SK-N-MC (cell line): ENCODE results near the gene SWT1.
"Not testable (repeated sequence)": the region's sequence is repeated elsewhere in the genome, so short reads cannot be mapped to it uniquely, and the experiment has no call there.

Experiments
- DNase-seq: peaks from one replicate; pipeline ENCODE4 v3.0.0-alpha.2; 2011; ENCODE audit warnings: low read depth, low spot score
- H3K27ac ChIP-seq: fragments of 200-600 bp; sonication (generic); 2 replicates; pipeline ENCODE4 v1.5.1; 2016; ENCODE audit warnings: mixed run types
- H3K36me3 ChIP-seq: fragments of 200-600 bp; sonication (generic); 2 replicates; pipeline ENCODE4 v1.6.1; 2017; ENCODE audit warnings: antibody characterized with exemption, low read length, mixed read lengths; ENCODE audit not compliant: insufficient read depth
- H3K4me3 ChIP-seq: fragments of 200-600 bp; sonication (generic); 2 replicates; pipeline ENCODE4 v1.5.1; 2016
- H3K9ac ChIP-seq: fragments of 200-600 bp; sonication (generic); 2 replicates; pipeline ENCODE4 v1.8.0; 2017; ENCODE audit warnings: mixed run types, mixed read lengths; ENCODE audit not compliant: insufficient read length
- H3K9me3 ChIP-seq: fragments of 200-600 bp; sonication (generic); 2 replicates; pipeline ENCODE4 v1.6.1; 2017; ENCODE audit warnings: low read depth, mild to moderate bottlenecking, antibody characterized with exemption, low read length, moderate library complexity, mixed read lengths
- EZH2 ChIP-seq: fragments of 200-600 bp; sonication (generic); IDR thresholded peaks from one replicate; pipeline ENCODE4 v1.6.1; 2017; ENCODE audit warnings: antibody characterized with exemption
- FOXP2 ChIP-seq: optimal IDR thresholded peaks from 2 replicates; pipeline ENCODE3; 2011; ENCODE audit warnings: mild to moderate bottlenecking, moderate library complexity; ENCODE audit not compliant: insufficient read depth; ENCODE audit errors: extremely low read length, control extremely low read depth
- POLR2AphosphoS5 ChIP-seq: IDR thresholded peaks from 2 replicates; pipeline ENCODE4 v1.6.1; 2012; ENCODE audit warnings: mild to moderate bottlenecking, low read depth, low read length, borderline replicate concordance

The SWT1 gene

GRCh38 chr1:185159966-185160365, 3.0 kb downstream of the SWT1 start:
- H3K27ac ChIP-seq, result no peak overlapping the region
- H3K4me3 ChIP-seq, result no peak overlapping the region
- no peaks in the 10 kb centered on the region; the same call in 1 of the 2 replicates for H3K36me3 ChIP-seq
- H3K9ac ChIP-seq, result no peak overlapping the region
- TF ChIP-seq FOXP2 (no peak), POLR2AphosphoS5 (no peak), EZH2 (no peak)
- H3K9me3 ChIP-seq, result no peaks in the 10 kb centered on the region
- DNase-seq, result no peak

GRCh38 chr1:185162491-185162890, 5.5 kb downstream of the SWT1 start:
- Histone ChIP-seq H3K27ac (no peak overlapping the region), H3K4me3 (no peak overlapping the region), H3K9ac (no peak overlapping the region), H3K9me3 (no peaks in the 10 kb centered on the region), H3K36me3 (peaks cover 3% of the 10 kb centered on the region)
- TF ChIP-seq EZH2, result no peak
- TF ChIP-seq POLR2AphosphoS5, result no peak
- no peak for TF ChIP-seq FOXP2
- no peak for DNase-seq

GRCh38 chr1:185166106-185166505, 9.1 kb downstream of the SWT1 start:
- no peak overlapping the region for H3K9ac ChIP-seq
- H3K27ac ChIP-seq, result peak overlapping the region; percentile 48; the same call in 1 of the 2 replicates
- peaks cover 3% of the 10 kb centered on the region for H3K36me3 ChIP-seq
- H3K4me3 ChIP-seq, result no peak overlapping the region
- TF ChIP-seq POLR2AphosphoS5, result no peak
- no peak for TF ChIP-seq EZH2
- no peak for TF ChIP-seq FOXP2
- DNase-seq, result no peak
- H3K9me3 ChIP-seq, result no peaks in the 10 kb centered on the region

DNA sequence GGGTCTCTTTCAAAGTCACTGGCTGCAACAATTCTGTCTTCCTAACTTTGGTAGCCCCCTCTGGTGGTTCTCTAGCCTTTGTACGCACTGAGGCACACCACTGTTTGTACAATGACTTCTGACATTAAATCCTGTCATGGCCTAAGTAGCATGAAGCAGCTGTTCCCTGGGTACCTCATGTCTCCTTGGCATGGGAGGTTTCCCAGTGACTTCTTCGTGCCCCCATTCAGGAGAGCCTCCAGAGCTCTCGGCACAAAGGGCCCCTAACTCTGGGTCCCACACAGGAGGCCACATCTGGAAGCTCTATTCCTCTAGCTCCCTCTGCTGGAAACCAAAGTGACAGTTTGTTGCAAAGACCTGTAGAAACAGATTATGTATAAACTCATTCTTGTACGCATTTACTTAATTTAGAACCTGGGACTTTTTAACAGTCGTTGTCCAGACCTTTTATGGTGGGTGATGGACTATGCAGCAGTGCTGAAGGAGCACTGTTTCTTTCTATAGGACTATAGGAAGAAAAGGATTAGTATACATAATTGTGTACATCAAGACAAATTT, 13.4 kb downstream of the SWT1 start:
- TF ChIP-seq POLR2AphosphoS5 (no peak), EZH2 (no peak), FOXP2 (no peak)
- no peak overlapping the region for H3K27ac ChIP-seq
- no peak overlapping the region for H3K9ac ChIP-seq
- DNase-seq, result peak; percentile 79
- H3K4me3 ChIP-seq, result peak overlapping the region; percentile 58
- peaks cover 3% of the 10 kb centered on the region; the same call in 1 of the 2 replicates for H3K36me3 ChIP-seq
- no peaks in the 10 kb centered on the region for H3K9me3 ChIP-seq

DNA sequence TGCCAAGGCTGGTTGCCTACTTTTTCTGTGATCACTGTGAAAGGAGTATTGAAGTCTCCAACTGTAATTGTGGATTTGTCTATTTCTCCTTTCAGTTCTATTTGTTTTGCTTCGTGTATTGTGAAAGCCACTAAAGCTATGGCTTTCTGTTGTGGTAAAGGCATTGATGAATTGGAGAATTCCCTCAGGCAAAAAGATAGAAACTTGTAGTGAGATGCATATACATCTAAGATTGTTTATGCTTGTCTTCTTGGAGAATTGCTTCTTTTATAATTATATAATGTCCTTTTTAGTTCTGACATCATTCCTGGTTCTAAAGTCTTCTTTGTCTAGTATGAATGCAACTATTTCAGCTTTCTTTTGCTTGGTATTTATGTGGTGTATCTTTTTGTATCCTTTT, 36.8 kb downstream of the SWT1 start:
- Histone ChIP-seq H3K36me3 (no peaks in the 10 kb centered on the region), H3K9ac (no peak overlapping the region), H3K27ac (no peak overlapping the region), H3K9me3 (no peaks in the 10 kb centered on the region), H3K4me3 (no peak overlapping the region)
- TF ChIP-seq EZH2, result no peak
- no peak for TF ChIP-seq FOXP2
- no peak for TF ChIP-seq POLR2AphosphoS5
- DNase-seq, result no peak

DNA sequence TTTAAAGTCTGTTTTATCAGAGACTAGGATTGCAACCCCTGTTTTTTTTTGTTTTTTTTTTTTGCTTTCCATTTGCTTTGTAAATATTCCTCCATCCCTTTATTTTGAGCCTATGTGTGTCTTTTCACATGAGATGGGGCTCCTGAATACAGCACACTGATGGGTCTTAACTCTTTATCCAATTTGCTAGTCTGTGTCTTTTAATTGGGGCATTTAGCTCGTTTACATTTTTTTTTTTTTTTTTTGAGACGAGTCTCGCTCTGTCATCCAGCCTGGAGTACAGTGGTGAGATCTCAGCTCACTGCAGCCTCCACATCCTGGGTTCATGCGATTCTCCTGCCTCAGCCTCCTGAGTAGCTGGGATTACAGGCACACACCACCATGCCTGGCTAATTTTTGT, 41.7 kb downstream of the SWT1 start:
- DNase-seq, H3K27ac ChIP-seq, H3K4me3 ChIP-seq, H3K9ac ChIP-seq, H3K36me3 ChIP-seq, H3K9me3 ChIP-seq: not testable (repeated sequence)

GRCh38 chr1:185200889-185201288, 43.9 kb downstream of the SWT1 start:
- no peaks in the 10 kb centered on the region for H3K36me3 ChIP-seq
- no peak overlapping the region for H3K27ac ChIP-seq
- no peak overlapping the region for H3K4me3 ChIP-seq
- TF ChIP-seq EZH2 (no peak), FOXP2 (no peak), POLR2AphosphoS5 (no peak)
- DNase-seq, result no peak
- no peaks in the 10 kb centered on the region for H3K9me3 ChIP-seq
- no peak overlapping the region for H3K9ac ChIP-seq

- no peak for DNase-seq
Measured at GRCh38 chr1:185207170-185207569, 50.2 kb downstream of the SWT1 start.

GRCh38 chr1:185207980-185208602, 51.1 kb downstream of the SWT1 start:
- H3K36me3 ChIP-seq, result no peaks in the 10 kb centered on the region
- DNase-seq, result no peak
- H3K27ac ChIP-seq, result no peak overlapping the region
- no peaks in the 10 kb centered on the region for H3K9me3 ChIP-seq
- TF ChIP-seq POLR2AphosphoS5 (no peak), EZH2 (no peak), FOXP2 (no peak)
- H3K4me3 ChIP-seq, result no peak overlapping the region
- H3K9ac ChIP-seq, result no peak overlapping the region

More at GRCh38 chr1:185207170-185207569, 50.2 kb downstream of the SWT1 start:
- H3K9me3 ChIP-seq, result no peaks in the 10 kb centered on the region
- TF ChIP-seq EZH2, result no peak
- no peak for TF ChIP-seq FOXP2
- no peaks in the 10 kb centered on the region for H3K36me3 ChIP-seq
- no peak overlapping the region for H3K27ac ChIP-seq
- H3K4me3 ChIP-seq, result no peak overlapping the region
- no peak overlapping the region for H3K9ac ChIP-seq
